Thyroid gland (tissue), 4 donors: Measurements from ENCODE around the gene CPXM2.

Experiments used
- POLR2A ChIP-seq, 2 donors: fragments of 450-650 bp; IDR thresholded peaks; one replicate each; pipeline ENCODE4 v1.6.1; 2017; ENCODE audit warnings: antibody characterized with exemption in 2 of 2, mild to moderate bottlenecking in 2 of 2, moderate library complexity in 1 of 2
- TF ChIP-seq, protein P1 (sequence below), 6 experiments: fragments of 200-600 bp in 3 of 6; fragments of 450-650 bp in 3 of 6; sonication (generic) in 3 of 6; IDR thresholded peaks; one replicate each; pipeline ENCODE4 v1.5.1; 2016 to 2019; ENCODE audit warnings: antibody characterized with exemption in 6 of 6, mild to moderate bottlenecking in 2 of 6, inconsistent platforms in 1 of 6, moderate library complexity in 1 of 6

GRCh38 chr10:123746061-123746460, 145.5 kb downstream of the CPXM2 start:
- TF ChIP-seq, protein P1, sequence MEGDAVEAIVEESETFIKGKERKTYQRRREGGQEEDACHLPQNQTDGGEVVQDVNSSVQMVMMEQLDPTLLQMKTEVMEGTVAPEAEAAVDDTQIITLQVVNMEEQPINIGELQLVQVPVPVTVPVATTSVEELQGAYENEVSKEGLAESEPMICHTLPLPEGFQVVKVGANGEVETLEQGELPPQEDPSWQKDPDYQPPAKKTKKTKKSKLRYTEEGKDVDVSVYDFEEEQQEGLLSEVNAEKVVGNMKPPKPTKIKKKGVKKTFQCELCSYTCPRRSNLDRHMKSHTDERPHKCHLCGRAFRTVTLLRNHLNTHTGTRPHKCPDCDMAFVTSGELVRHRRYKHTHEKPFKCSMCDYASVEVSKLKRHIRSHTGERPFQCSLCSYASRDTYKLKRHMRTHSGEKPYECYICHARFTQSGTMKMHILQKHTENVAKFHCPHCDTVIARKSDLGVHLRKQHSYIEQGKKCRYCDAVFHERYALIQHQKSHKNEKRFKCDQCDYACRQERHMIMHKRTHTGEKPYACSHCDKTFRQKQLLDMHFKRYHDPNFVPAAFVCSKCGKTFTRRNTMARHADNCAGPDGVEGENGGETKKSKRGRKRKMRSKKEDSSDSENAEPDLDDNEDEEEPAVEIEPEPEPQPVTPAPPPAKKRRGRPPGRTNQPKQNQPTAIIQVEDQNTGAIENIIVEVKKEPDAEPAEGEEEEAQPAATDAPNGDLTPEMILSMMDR (IDR thresholded peaks at IDR 0.05), result no peak
- TF ChIP-seq POLR2A (IDR thresholded peaks at IDR 0.05), result no peak
